Neural progenitor cell (in vitro differentiated cells): ENCODE data around the gene EPHA5. TPM values are rescaled to one million over a fixed set of nuclear protein-coding genes. Genes with fewer than 3 reads are reported as not detected.
A peak's percentile ranks its signal among the peaks of the same experiment; 100 is the strongest.

Source experiments
- DNase-seq: peaks from one replicate; pipeline ENCODE4 v3.0.0-alpha.2; 2016; ENCODE audit warnings: low spot score
- H2AFZ ChIP-seq: fragments of 200-600 bp; sonication (generic); replicated peaks from 2 replicates; pipeline ENCODE4 v1.6.1; 2016; ENCODE audit warnings: antibody characterized with exemption
- H3F3A ChIP-seq: fragments of 200-600 bp; sonication (generic); 2 replicates; pipeline ENCODE4 v1.6.1; 2016; ENCODE audit warnings: antibody characterized with exemption, low read depth
- H3K27ac ChIP-seq: fragments of 200-600 bp; sonication (generic); 2 replicates; pipeline ENCODE4 v1.5.1; 2016; ENCODE audit warnings: mild to moderate bottlenecking
- H3K27me3 ChIP-seq: fragments of 200-600 bp; sonication (generic); 2 replicates; pipeline ENCODE4 v1.6.1; 2016; ENCODE audit warnings: mild to moderate bottlenecking, moderate library complexity
- H3K36me3 ChIP-seq: fragments of 200-600 bp; sonication (generic); 2 replicates; pipeline ENCODE4 v1.5.1; 2016
- H3K4me1 ChIP-seq: fragments of 200-600 bp; sonication (generic); 2 replicates; pipeline ENCODE4 v1.6.1; 2016; ENCODE audit warnings: mixed run types
- H3K4me2 ChIP-seq: fragments of 200-600 bp; sonication (generic); 2 replicates; pipeline ENCODE4 v1.6.1; 2016
- H3K4me3 ChIP-seq: fragments of 200-600 bp; sonication (generic); 2 replicates; pipeline ENCODE4 v1.5.1; 2016
- H3K79me2 ChIP-seq: fragments of 200-600 bp; sonication (generic); 2 replicates; pipeline ENCODE4 v1.6.1; 2016; ENCODE audit warnings: low read depth
- H3K9ac ChIP-seq: fragments of 200-600 bp; sonication (generic); 2 replicates; pipeline ENCODE4 v1.6.1; 2016
- H3K9me3 ChIP-seq: fragments of 200-600 bp; sonication (generic); 2 replicates; pipeline ENCODE4 v1.5.1; 2016; ENCODE audit warnings: low read depth
- H4K20me1 ChIP-seq: fragments of 200-600 bp; sonication (generic); 2 replicates; pipeline ENCODE4 v1.6.1; 2016; ENCODE audit warnings: low read depth
- H3K27ac Mint-ChIP-seq: 3 replicates; pipeline ENCODE4 v1.8.0; 2021; ENCODE audit warnings: mixed read lengths
- H3K27me3 Mint-ChIP-seq: 2 replicates; pipeline ENCODE4 v1.8.0; 2022; ENCODE audit warnings: low read depth, mild to moderate bottlenecking, inconsistent platforms, moderate library complexity, mixed read lengths; ENCODE audit not compliant: insufficient read depth
- H3K36me3 Mint-ChIP-seq: 3 replicates; pipeline ENCODE4 v1.8.0; 2021; ENCODE audit warnings: mixed read lengths
- H3K4me1 Mint-ChIP-seq: 3 replicates; pipeline ENCODE4 v1.8.0; 2021; ENCODE audit warnings: mixed read lengths
- H3K4me3 Mint-ChIP-seq: 3 replicates; pipeline ENCODE4 v1.8.0; 2021; ENCODE audit warnings: mild to moderate bottlenecking, moderate library complexity, mixed read lengths
- H3K9me3 Mint-ChIP-seq: 3 replicates; pipeline ENCODE4 v1.8.0; 2020; ENCODE audit warnings: mixed read lengths
- CTCF ChIP-seq: fragments of 200-600 bp; sonication (generic); IDR thresholded peaks from 2 replicates; pipeline ENCODE4 v1.5.1; 2017; ENCODE audit warnings: antibody characterized with exemption, mild to moderate bottlenecking
- EZH2 ChIP-seq: fragments of 200-600 bp; sonication (generic); IDR thresholded peaks from 2 replicates; pipeline ENCODE4 v1.6.1; 2017; ENCODE audit warnings: antibody characterized with exemption, mild to moderate bottlenecking, moderate library complexity
- EZH2phosphoT487 ChIP-seq: fragments of 200-600 bp; sonication (generic); IDR thresholded peaks from 2 replicates; pipeline ENCODE4 v1.6.1; 2017; ENCODE audit warnings: antibody characterized with exemption
- total RNA-seq: library from RNA; depleted of rRNA; stranded (reverse); fragments of >200 nt; gene quantifications from 2 replicates; pipeline ENCODE4 v1.2.3, GENCODE V29; 2015; ENCODE audit warnings: low replicate concordance

EPHA5 gene
- total RNA-seq, 1 donor from 2014 or later, result not detected

GRCh38 chr4:65561164-65561563, 109.1 kb downstream of the EPHA5 start:
- H3K9me3 Mint-ChIP-seq, result no peaks in the 10 kb centered on the region
- H3K4me3 ChIP-seq, result no peak overlapping the region
- H3K9ac ChIP-seq, result no peak overlapping the region
- peak overlapping the region; percentile 63 for H2AFZ ChIP-seq
- DNase-seq, result no peak
- TF ChIP-seq CTCF (no peak), EZH2phosphoT487 (no peak), EZH2 (no peak)
- H3K36me3 Mint-ChIP-seq, result no peaks in the 10 kb centered on the region
- H4K20me1 ChIP-seq, result no peaks in the 10 kb centered on the region
- no peaks in the 10 kb centered on the region for H3K9me3 ChIP-seq
- H3K4me3 Mint-ChIP-seq, result no peak overlapping the region
- H3K27ac Mint-ChIP-seq, result no peak overlapping the region
- H3K27me3 ChIP-seq, result no peaks in the 10 kb centered on the region
- H3K27ac ChIP-seq, result no peak overlapping the region
- no peaks in the 10 kb centered on the region for H3K4me1 ChIP-seq
- no peaks in the 10 kb centered on the region for H3K36me3 ChIP-seq
- H3K79me2 ChIP-seq, result no peaks in the 10 kb centered on the region
- peaks cover 7% of the 10 kb centered on the region for H3K4me1 Mint-ChIP-seq
- no peaks in the 10 kb centered on the region for H3F3A ChIP-seq
- H3K4me2 ChIP-seq, result no peak overlapping the region
- peaks cover 2% of the 10 kb centered on the region for H3K27me3 Mint-ChIP-seq

- Histone ChIP-seq H3F3A (no peaks in the 10 kb centered on the region), H2AFZ (peak overlapping the region; percentile 77), H4K20me1 (no peaks in the 10 kb centered on the region), H3K27me3 (no peaks in the 10 kb centered on the region), H3K9me3 (no peaks in the 10 kb centered on the region), H3K27ac (no peak overlapping the region), H3K79me2 (no peaks in the 10 kb centered on the region), H3K9ac (no peak overlapping the region), H3K36me3 (no peaks in the 10 kb centered on the region), H3K4me1 (no peaks in the 10 kb centered on the region), H3K4me3 (no peak overlapping the region), H3K4me2 (no peak overlapping the region)
- no peaks in the 10 kb centered on the region for H3K9me3 Mint-ChIP-seq
- H3K4me1 Mint-ChIP-seq, result peaks cover 3% of the 10 kb centered on the region
- H3K27me3 Mint-ChIP-seq, result peaks cover 6% of the 10 kb centered on the region
- no peaks in the 10 kb centered on the region for H3K36me3 Mint-ChIP-seq
- DNase-seq, result no peak
- no peak overlapping the region for H3K4me3 Mint-ChIP-seq
- no peak for TF ChIP-seq EZH2phosphoT487
- no peak for TF ChIP-seq CTCF
- no peak for TF ChIP-seq EZH2
- H3K27ac Mint-ChIP-seq, result no peak overlapping the region
These were observed 111.0 kb downstream of the EPHA5 start for GRCh38 chr4:65559270-65559669.

- DNase-seq, result peak; percentile 5
- Histone ChIP-seq H3K27me3 (no peaks in the 10 kb centered on the region), H3K4me3 (no peak overlapping the region), H4K20me1 (no peaks in the 10 kb centered on the region), H3F3A (peaks cover 7% of the 10 kb centered on the region), H3K9me3 (no peaks in the 10 kb centered on the region), H3K79me2 (no peaks in the 10 kb centered on the region), H3K36me3 (no peaks in the 10 kb centered on the region), H3K9ac (no peak overlapping the region), H3K27ac (peak overlapping the region; percentile 86), H2AFZ (peak overlapping the region; percentile 48), H3K4me1 (peaks cover 11% of the 10 kb centered on the region), H3K4me2 (peak overlapping the region; percentile 52)
- Mint-ChIP-seq H3K4me1 (peaks cover 16% of the 10 kb centered on the region), H3K27me3 (peaks cover 15% of the 10 kb centered on the region), H3K9me3 (no peaks in the 10 kb centered on the region), H3K36me3 (no peaks in the 10 kb centered on the region), H3K27ac (no peak overlapping the region), H3K4me3 (no peak overlapping the region)
- TF ChIP-seq EZH2phosphoT487 (no peak), CTCF (no peak), EZH2 (no peak)
These were observed 118.2 kb downstream of the EPHA5 start for GRCh38 chr4:65552057-65552456.

- Histone ChIP-seq H3K9me3 (no peaks in the 10 kb centered on the region), H3K27ac (no peak overlapping the region), H3K36me3 (no peaks in the 10 kb centered on the region), H3K4me2 (no peak overlapping the region), H3K4me3 (no peak overlapping the region), H3F3A (peaks cover 7% of the 10 kb centered on the region), H2AFZ (peak overlapping the region; percentile 19), H3K79me2 (no peaks in the 10 kb centered on the region), H3K9ac (no peak overlapping the region), H3K27me3 (no peaks in the 10 kb centered on the region), H4K20me1 (no peaks in the 10 kb centered on the region), H3K4me1 (peaks cover 11% of the 10 kb centered on the region)
- no peak for TF ChIP-seq CTCF
- TF ChIP-seq EZH2phosphoT487, result no peak
- no peak for TF ChIP-seq EZH2
- Mint-ChIP-seq H3K4me1 (peaks cover 16% of the 10 kb centered on the region), H3K27ac (no peak overlapping the region), H3K4me3 (no peak overlapping the region), H3K9me3 (no peaks in the 10 kb centered on the region), H3K36me3 (no peaks in the 10 kb centered on the region), H3K27me3 (peaks cover 9% of the 10 kb centered on the region)
- no peak for DNase-seq
These were observed 119.8 kb downstream of the EPHA5 start for GRCh38 chr4:65550500-65550899.
